HEK293T (cell line): ENCODE data around the gene ELOVL2.

Experiments
- CTCF ChIA-PET: fragments of 350-600 bp; formaldehyde crosslinking; extraction: SDS; loops from one replicate; lab custom pipeline; 2021; ENCODE audit warnings: antibody characterized with exemption, inconsistent platforms; lab: Yijun Ruan, JAX
- POLR2A ChIA-PET: fragments of 350-600 bp; formaldehyde crosslinking; extraction: SDS; loops from one replicate; lab custom pipeline; 2020; ENCODE audit warnings: antibody characterized with exemption, inconsistent platforms; lab: Yijun Ruan, JAX
- DNase-seq: peaks from one replicate; pipeline ENCODE4 v3.0.0; 2012; ENCODE audit warnings: mixed read lengths; ENCODE audit errors: extremely low spot score
- ARNT ChIP-seq: fragments of 450-650 bp; IDR thresholded peaks from 2 replicates; pipeline ENCODE4 v1.6.1; 2017; ENCODE audit warnings: mild to moderate bottlenecking
- BHLHE40 ChIP-seq: fragments of 450-650 bp; IDR thresholded peaks from 2 replicates; pipeline ENCODE4 v1.6.1; 2016; ENCODE audit warnings: mild to moderate bottlenecking, moderate library complexity, borderline replicate concordance
- CTBP1 ChIP-seq: fragments of 450-650 bp; IDR thresholded peaks from 2 replicates; pipeline ENCODE4 v1.6.1; 2016; ENCODE audit warnings: borderline replicate concordance
- ELF4 ChIP-seq: fragments of 450-650 bp; IDR thresholded peaks from 2 replicates; pipeline ENCODE4 v1.6.1; 2017; ENCODE audit warnings: antibody characterized with exemption
- FOXA1 ChIP-seq: fragments of 450-650 bp; IDR thresholded peaks from 2 replicates; pipeline ENCODE4 v1.6.1; 2016; ENCODE audit warnings: mild to moderate bottlenecking
- FOXK2 ChIP-seq: fragments of 450-650 bp; IDR thresholded peaks from 2 replicates; pipeline ENCODE4 v1.6.1; 2016; ENCODE audit warnings: mild to moderate bottlenecking
- FOXM1 ChIP-seq: fragments of 450-650 bp; IDR thresholded peaks from 2 replicates; pipeline ENCODE4 v1.6.1; 2017; ENCODE audit warnings: mild to moderate bottlenecking, borderline replicate concordance
- HDGF ChIP-seq: fragments of 450-650 bp; IDR thresholded peaks from 2 replicates; pipeline ENCODE4 v1.6.1; 2017; ENCODE audit warnings: antibody characterized with exemption, borderline replicate concordance
- L3MBTL2 ChIP-seq: fragments of 450-650 bp; conservative IDR thresholded peaks from 2 replicates; pipeline ENCODE4 v1.6.1; 2016; ENCODE audit warnings: mild to moderate bottlenecking
- LEF1 ChIP-seq: fragments of 450-650 bp; IDR thresholded peaks from 2 replicates; pipeline ENCODE4 v1.6.1; 2017; ENCODE audit warnings: mild to moderate bottlenecking, borderline replicate concordance
- NFRKB ChIP-seq: fragments of 450-650 bp; IDR thresholded peaks from 2 replicates; pipeline ENCODE4 v1.6.1; 2016; ENCODE audit warnings: mild to moderate bottlenecking, moderate library complexity
- PKNOX1 ChIP-seq: fragments of 450-650 bp; IDR thresholded peaks from 2 replicates; pipeline ENCODE4 v1.6.1; 2016
- SP1 ChIP-seq: fragments of 450-650 bp; IDR thresholded peaks from 2 replicates; pipeline ENCODE4 v1.6.1; 2017
- SUZ12 ChIP-seq: fragments of 450-650 bp; IDR thresholded peaks from 2 replicates; pipeline ENCODE4 v1.6.1; 2016; ENCODE audit warnings: mild to moderate bottlenecking
- TARDBP ChIP-seq: fragments of 450-650 bp; IDR thresholded peaks from 2 replicates; pipeline ENCODE4 v1.6.1; 2016
- ZNF384 ChIP-seq: fragments of 450-650 bp; IDR thresholded peaks from 2 replicates; pipeline ENCODE4 v1.6.1; 2016

ELOVL2 gene

GRCh38 chr6:11085758-11086435, 41.8 kb upstream of the ELOVL2 start:
- POLR2A ChIA-PET = no interaction called here
- CTCF ChIA-PET = no interaction called here
- no peak for DNase-seq

GRCh38 chr6:11083956-11084355, 39.9 kb upstream of the ELOVL2 start:
- CTCF ChIA-PET = no interaction called here
- TF ChIP-seq LEF1 = no peak
- TF ChIP-seq TARDBP = no peak
- TF ChIP-seq FOXK2 = no peak
- no peak for TF ChIP-seq BHLHE40
- TF ChIP-seq HDGF = no peak
- no peak for TF ChIP-seq SUZ12
- no peak for TF ChIP-seq ZNF384
- POLR2A ChIA-PET = interaction anchor here (1.3 kb wide), 1 partner anchor 9 kb away, joined by 5 read pairs; the partner anchor contains the start of gene SMIM13
- DNase-seq = no peak

More at GRCh38 chr6:11085758-11086435, 41.8 kb upstream of the ELOVL2 start:
- TF ChIP-seq TARDBP = no peak
- no peak for TF ChIP-seq LEF1
- no peak for TF ChIP-seq HDGF
- TF ChIP-seq FOXM1 = no peak
- no peak for TF ChIP-seq L3MBTL2
- TF ChIP-seq FOXK2 = no peak

GRCh38 chr6:11083491-11083890, 39.4 kb upstream of the ELOVL2 start:
- no peak for DNase-seq
- POLR2A ChIA-PET = interaction anchor here (1.3 kb wide), 1 partner anchor 10 kb away, joined by 5 read pairs; the partner anchor contains the start of gene SMIM13

GRCh38 chr6:11080296-11080695, 36.2 kb upstream of the ELOVL2 start:
- CTCF ChIA-PET = no interaction called here
- no peak for DNase-seq
- POLR2A ChIA-PET = no interaction called here
- TF ChIP-seq ZNF384 = no peak
- TF ChIP-seq PKNOX1 = no peak
- TF ChIP-seq FOXA1 = no peak
- TF ChIP-seq BHLHE40 = no peak
- TF ChIP-seq SUZ12 = no peak
- no peak for TF ChIP-seq ARNT
- TF ChIP-seq FOXM1 = no peak
- no peak for TF ChIP-seq HDGF
- TF ChIP-seq SP1 = no peak
- no peak for TF ChIP-seq LEF1

More at GRCh38 chr6:11083491-11083890, 39.4 kb upstream of the ELOVL2 start:
- CTCF ChIA-PET = no interaction called here
- no peak for TF ChIP-seq ZNF384
- TF ChIP-seq CTBP1 = no peak

GRCh38 chr6:11078266-11078665, 34.2 kb upstream of the ELOVL2 start:
- no peak for DNase-seq
- CTCF ChIA-PET = interaction anchor here (0.6 kb wide), 1 partner anchor 50 kb away, joined by 3 read pairs; no protein-coding TSS in a partner anchor
- POLR2A ChIA-PET = no interaction called here
- TF ChIP-seq ELF4 (no peak), PKNOX1 (no peak), FOXM1 (no peak), L3MBTL2 (no peak), HDGF (no peak), SUZ12 (no peak), ZNF384 (no peak), NFRKB (no peak)

- ChIA-PET POLR2A (no interaction called here), CTCF (no interaction called here)
- DNase-seq = no peak
- no peak for TF ChIP-seq BHLHE40
- no peak for TF ChIP-seq PKNOX1
- no peak for TF ChIP-seq NFRKB
- TF ChIP-seq L3MBTL2 = no peak
- TF ChIP-seq FOXM1 = no peak
- no peak for TF ChIP-seq TARDBP
- no peak for TF ChIP-seq HDGF
- TF ChIP-seq SUZ12 = no peak
- TF ChIP-seq FOXA1 = no peak
- no peak for TF ChIP-seq CTBP1
- no peak for TF ChIP-seq ELF4
- no peak for TF ChIP-seq FOXK2
- no peak for TF ChIP-seq ARNT
- TF ChIP-seq SP1 = no peak
- TF ChIP-seq ZNF384 = no peak
Observed at GRCh38 chr6:11076540-11076939, 32.4 kb upstream of the ELOVL2 start.

- TF ChIP-seq FOXM1 = no peak
- TF ChIP-seq BHLHE40 = no peak
- TF ChIP-seq PKNOX1 = no peak
- no peak for TF ChIP-seq L3MBTL2
- TF ChIP-seq FOXA1 = no peak
- TF ChIP-seq ZNF384 = no peak
- no peak for TF ChIP-seq SP1
- no peak for TF ChIP-seq CTBP1
- no peak for TF ChIP-seq HDGF
- TF ChIP-seq FOXK2 = no peak
- no peak for TF ChIP-seq NFRKB
- DNase-seq = no peak
- ChIA-PET CTCF (interaction anchor here (0.6 kb wide), 2 partner anchors 9 to 18 kb away, joined by 4 to 5 read pairs; no protein-coding TSS in a partner anchor), POLR2A (no interaction called here)
Observed at GRCh38 chr6:11072101-11072500, 28.0 kb upstream of the ELOVL2 start.
